HepG2 (cell line): ENCODE measurements around the gene UTP25. TPM values are rescaled to one million over a fixed set of nuclear protein-coding genes. Genes with fewer than 3 reads are reported as not detected.

Experiments
- ATAC-seq: fragments of 200-7000 bp; cut with Tn5 transposase; 3 replicates; pipeline ENCODE4 v1.9.1; 2020; ENCODE audit warnings: mild to moderate bottlenecking, moderate library complexity
- BruUV-seq: library from RNA; stranded (reverse); fragments of 400-500 nt; replicated peaks from 2 replicates; lab custom pipeline; 2021; lab: Mats Ljungman, UMichigan
- CTCF ChIA-PET: fragments of 300-600 bp; formaldehyde crosslinking; extraction: SDS; loops from one replicate; lab custom pipeline; 2021; ENCODE audit warnings: low total read pairs, inconsistent platforms, low intra/inter-chr PET ratio; lab: Yijun Ruan, JAX
- POLR2A ChIA-PET: fragments of 350-600 bp; sonication (Branson Sonifier 250); formaldehyde crosslinking; loops from one replicate; lab custom pipeline; 2020; ENCODE audit warnings: antibody characterized with exemption, inconsistent platforms; lab: Yijun Ruan, JAX
- DNase-seq: peaks from one replicate; pipeline ENCODE4 v3.0.0-alpha.2; 2015; ENCODE audit warnings: low spot score
- FAIRE-seq: peaks from 3 replicates; lab custom pipeline; 2011; peaks lifted over from hg19 to GRCh38; lab: Jason Lieb, UNC
- H2AFZ ChIP-seq: one replicate; pipeline ENCODE4 v1.6.1; 2011; ENCODE audit warnings: low read length, inconsistent platforms
- H3K27ac ChIP-seq: fragments of 300-600 bp; 3 replicates; pipeline ENCODE4 v1.8.0; 2011; ENCODE audit warnings: mixed run types, mild to moderate bottlenecking, mixed read lengths, low read length, inconsistent platforms; ENCODE audit not compliant: insufficient read depth; ENCODE audit errors: extremely low read length
- H3K27me3 ChIP-seq, 2 experiments: fragments of 200-600 bp in 1 of 2; 2 replicates in 1 of 2; 3 replicates in 1 of 2; pipeline versions ENCODE4 v1.6.0 to v1.8.0; 2011; ENCODE audit warnings: low read length in 2 of 2, mild to moderate bottlenecking in 2 of 2, moderate library complexity in 2 of 2, inconsistent platforms in 1 of 2; ENCODE audit not compliant: insufficient read depth in 2 of 2, control insufficient read depth in 1 of 2
- H3K36me3 ChIP-seq, 2 experiments: fragments of 200-600 bp in 1 of 2; replicated peaks in 1 of 2; 2 replicates in 1 of 2; 3 replicates in 1 of 2; pipeline versions ENCODE4 v1.5.1 to v1.8.0; 2011; ENCODE audit warnings: low read length in 2 of 2, inconsistent platforms in 1 of 2; ENCODE audit not compliant: insufficient read depth in 2 of 2, control insufficient read depth in 1 of 2
- H3K4me1 ChIP-seq: 2 replicates; pipeline ENCODE4 v1.5.1; 2012; ENCODE audit warnings: low read length, inconsistent platforms; ENCODE audit not compliant: insufficient read depth
- H3K4me2 ChIP-seq: 2 replicates; pipeline ENCODE4 v1.6.0; 2011; ENCODE audit warnings: low read depth, low read length, inconsistent platforms
- H3K4me3 ChIP-seq, 3 experiments: fragments of 200-600 bp in 1 of 3; sonication (generic), shearing (Covaris generic) in 1 of 3; replicated peaks in 1 of 3; 2 replicates each; pipeline ENCODE4 v1.5.1; 2011 to 2016; ENCODE audit warnings: low read length in 3 of 3, inconsistent platforms in 2 of 3, low read depth in 2 of 3, mild to moderate bottlenecking in 2 of 3, control low read depth in 1 of 3, mixed read lengths in 1 of 3; ENCODE audit not compliant: insufficient read depth in 1 of 3
- H3K79me2 ChIP-seq: one replicate; pipeline ENCODE4 v1.6.1; 2011; ENCODE audit warnings: low read length, inconsistent platforms; ENCODE audit not compliant: insufficient read depth
- H3K9ac ChIP-seq: 2 replicates; pipeline ENCODE4 v1.6.0; 2011; ENCODE audit warnings: mild to moderate bottlenecking, low read depth, low read length, inconsistent platforms; ENCODE audit not compliant: insufficient read depth
- H3K9me3 ChIP-seq: 2 replicates; pipeline ENCODE4 v1.5.1; 2012; ENCODE audit warnings: mild to moderate bottlenecking, low read length
- H4K20me1 ChIP-seq: 2 replicates; pipeline ENCODE4 v1.6.0; 2011; ENCODE audit warnings: inconsistent platforms, mild to moderate bottlenecking, low read length, moderate library complexity; ENCODE audit not compliant: insufficient read depth
- ARNT ChIP-seq: fragments of 450-650 bp; IDR thresholded peaks from 2 replicates; pipeline ENCODE4 v1.6.1; 2017
- ELK4 ChIP-seq: sonication (generic); formaldehyde crosslinking; IDR thresholded peaks from 2 replicates; pipeline ENCODE4 v1.9.0; 2021; ENCODE audit warnings: missing genetic modification reagents, borderline replicate concordance
- NBN ChIP-seq: fragments of 450-650 bp; conservative IDR thresholded peaks from 2 replicates; pipeline ENCODE4 v1.6.1; 2017
- PHF8 ChIP-seq: sonication (generic); formaldehyde crosslinking; IDR thresholded peaks from 2 replicates; pipeline ENCODE4 v1.5.0; 2020; ENCODE audit warnings: missing genetic modification reagents
- POLR2AphosphoS5 ChIP-seq: IDR thresholded peaks from 2 replicates; pipeline ENCODE4 v1.6.1; 2012; ENCODE audit warnings: low read depth, low read length
- RARG ChIP-seq: sonication (generic); formaldehyde crosslinking; IDR thresholded peaks from 2 replicates; pipeline ENCODE4 v1.4.0; 2020; ENCODE audit warnings: low read depth, mild to moderate bottlenecking, missing genetic modification reagents
- SYNCRIP ChIP-seq: fragments of 200-400 bp; formaldehyde crosslinking; IDR thresholded peaks from 2 replicates; pipeline ENCODE4 v1.6.1; 2018; ENCODE audit warnings: mild to moderate bottlenecking, low read depth, low read length; ENCODE audit not compliant: insufficient read depth
- ZNF121 ChIP-seq: sonication (generic); formaldehyde crosslinking; IDR thresholded peaks from 2 replicates; pipeline ENCODE4 v1.5.0; 2020; ENCODE audit warnings: mild to moderate bottlenecking, missing genetic modification reagents
- ZNF564 ChIP-seq: sonication (generic); formaldehyde crosslinking; IDR thresholded peaks from 2 replicates; pipeline ENCODE4 v1.8.1; 2023; ENCODE audit warnings: mild to moderate bottlenecking, missing genetic modification reagents
- WGBS: methylation state at CpG from one replicate; pipeline ENCODE4 v1.1.6; 2017; ENCODE audit warnings: low lambda C conversion rate; 5-methylcytosine and 5-hydroxymethylcytosine counted together
- in situ Hi-C: cut with HindIII; loops from 2 replicates; pipeline ENCODE4 v1.10.0; 2017; ENCODE audit warnings: low pct_unique_long_range_greater_than_20kb; ENCODE audit not compliant: extremely low pct_ligation_motif_present
- intact Hi-C: fragments of 100-400 bp; cut with micrococcal nuclease; formaldehyde crosslinking; loops from one replicate; pipeline ENCODE4 v1.10.0; 2022; ENCODE audit not compliant: unreplicated experiment
- polyA plus RNA-seq, 8 experiments: library from polyadenylated mRNA; depleted of rRNA in 3 of 8; stranded (reverse) in 7 of 8; unstranded in 1 of 8; fragments of >200 nt; fragmentation: Illumina TruSeq in 4 of 8; extraction: Trizol in 4 of 8; gene quantifications; 2 replicates each; pipeline versions ENCODE4 v1.2.1 to v1.2.3, GENCODE V29; 2011 to 2016; ENCODE audit warnings: low read depth in 4 of 8, missing spikeins in 1 of 8, mixed read lengths in 1 of 8; ENCODE audit not compliant: insufficient read depth in 1 of 8
- total RNA-seq, 5 experiments: library from RNA; depleted of rRNA; stranded (reverse); fragments of >200 nt; fragmentation: Illumina TruSeq; extraction: Trizol; gene quantifications; 2 replicates each; pipeline ENCODE4 v1.2.3, GENCODE V29; 2016; ENCODE audit warnings: low read depth in 1 of 5

The UTP25 gene
- total and polyA plus RNA-seq, 2 of the 13 experiments (the other 11 are each of a cell fraction or from before 2014, with no cell fraction given) = 4.8 to 5.7 TPM

DNA sequence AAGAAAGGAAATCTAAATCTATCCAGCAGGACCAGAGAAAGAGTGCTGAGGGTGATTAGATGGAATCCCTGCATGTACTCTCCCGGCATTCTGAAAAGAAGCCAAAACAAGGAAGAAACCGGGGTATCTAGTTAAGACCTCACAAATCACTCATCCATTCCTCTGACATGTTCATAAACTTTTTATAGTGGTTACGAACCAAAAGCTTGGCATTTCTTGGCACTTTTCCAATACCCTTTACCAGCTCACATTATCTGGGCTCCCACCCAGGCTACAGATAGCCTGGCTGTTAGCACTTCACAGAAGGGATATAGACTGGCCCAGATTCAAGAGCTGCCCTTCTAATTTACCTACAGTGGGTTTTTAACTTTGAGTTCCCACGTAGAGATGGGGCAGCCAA, 41.6 kb upstream of the UTP25 start:
- intact Hi-C loops (no loop called here), in situ Hi-C loops (no loop called here)
- FAIRE-seq (no peak), ATAC-seq (no peak), DNase-seq (no peak)
- ChIA-PET CTCF (no interaction called here), POLR2A (no interaction called here)
- no peak overlapping the region for H3K27ac ChIP-seq
- BruUV-seq = no TSS peak
- H3K79me2 ChIP-seq = no peaks in the 10 kb centered on the region
- peaks cover 21% of the 10 kb centered on the region for H3K4me1 ChIP-seq
- H3K4me3 ChIP-seq = no peak overlapping the region
- 33% methylated on average over 4 of the region's 4 CpGs for WGBS
- H3K9ac ChIP-seq = no peak overlapping the region
- H4K20me1 ChIP-seq = no peaks in the 10 kb centered on the region
- H3K4me2 ChIP-seq = no peak overlapping the region
- no peak overlapping the region for H2AFZ ChIP-seq
- TF ChIP-seq PHF8 (CRISPR knock-in tag) (no peak), POLR2AphosphoS5 (no peak), ZNF121 (CRISPR knock-in tag) (no peak), SYNCRIP (no peak), ARNT (no peak)
- no peaks in the 10 kb centered on the region for H3K36me3 ChIP-seq
- H3K27me3 ChIP-seq = peaks cover 0 to 3% of the 10 kb centered on the region in 2 experiments; a peak in 1 of 5 replicates
- no peaks in the 10 kb centered on the region for H3K9me3 ChIP-seq

- ATAC-seq = no peak
These were observed 40.2 kb upstream of the UTP25 start for GRCh38 chr1:209787551-209787950.

More at GRCh38 chr1:209787551-209787950, 40.2 kb upstream of the UTP25 start:
- Histone ChIP-seq H3K9ac (no peak overlapping the region), H3K9me3 (no peaks in the 10 kb centered on the region), H3K4me1 (peaks cover 22% of the 10 kb centered on the region), H3K4me3 (no peak overlapping the region), H3K4me2 (no peak overlapping the region), H4K20me1 (no peaks in the 10 kb centered on the region), H3K36me3 (no peaks in the 10 kb centered on the region), H3K79me2 (no peaks in the 10 kb centered on the region), H3K27me3 (peaks cover 0 to 3% of the 10 kb centered on the region in 2 experiments; a peak in 1 of 5 replicates), H2AFZ (no peak overlapping the region), H3K27ac (no peak overlapping the region)
- intact Hi-C loops = no loop called here
- 0% methylated on average over 2 of the region's 2 CpGs for WGBS
- no peak for DNase-seq
- no TSS peak for BruUV-seq
- no peak for FAIRE-seq
- ChIA-PET CTCF (no interaction called here), POLR2A (interaction anchor here (0.9 kb wide), 1 partner anchor 40 kb away, joined by 3 read pairs; the partner anchor contains the start of gene UTP25)
- in situ Hi-C loops = no loop called here
- TF ChIP-seq ZNF564 (no peak), NBN (no peak), RARG (CRISPR knock-in tag) (no peak), ELK4 (CRISPR knock-in tag) (no peak)
